ENCODE results near the gene INTS14. TPM values are rescaled to one million over a fixed set of nuclear protein-coding genes. Genes with fewer than 3 reads are reported as not detected.
A peak's percentile ranks its signal among the peaks of the same experiment; 100 is the strongest.

Gene INTS14
- total RNA-seq, 2 donors from 2014 or later, result 33.4 to 37.7 TPM

GRCh38 chr15:65561934-65562333, 49.0 kb downstream of the INTS14 start:
- no peak overlapping the region for H3K4me3 Mint-ChIP-seq
- H3K9me3 Mint-ChIP-seq, result peaks cover 35% of the 10 kb centered on the region
- WGBS, 2 experiments (ENCODE audit: insufficient coverage in 1 of 2, insufficient read length in 1 of 2), result 96 to 100% methylated on average over 2 to 6 of the region's 6 CpGs
- H3K36me3 Mint-ChIP-seq (ENCODE audit: low read depth), result peaks cover 94% of the 10 kb centered on the region
- no peak overlapping the region for H3K4me3 ChIP-seq (ENCODE audit: low read length)
- peak overlapping the region; percentile 64 for H3K27ac Mint-ChIP-seq
- H3K4me1 Mint-ChIP-seq, result peaks cover 12% of the 10 kb centered on the region
- TF ChIP-seq CTCF (conservative IDR thresholded peaks at IDR 0.05), result no peak
- DNase-seq, result no peak
- peaks cover 86% of the 10 kb centered on the region for H3K36me3 ChIP-seq (ENCODE audit: control insufficient read depth, insufficient read depth, low read length)
- H3K27me3 ChIP-seq (ENCODE audit: control insufficient read depth, insufficient read depth, low read length, poor library complexity, severe bottlenecking), result no peaks in the 10 kb centered on the region
- H3K9ac ChIP-seq (ENCODE audit: extremely low read depth, low read length, poor library complexity, severe bottlenecking), result no peak overlapping the region
- no peaks in the 10 kb centered on the region for H3K27me3 Mint-ChIP-seq (ENCODE audit: insufficient read depth)
- H3K4me1 ChIP-seq (ENCODE audit: control insufficient read depth, insufficient read depth, low read length), result peaks cover 5% of the 10 kb centered on the region
- no peak overlapping the region for H3K27ac ChIP-seq (ENCODE audit: low read depth, low read length)
- H3K9me3 ChIP-seq (ENCODE audit: control insufficient read depth, low read length), result peaks cover 38% of the 10 kb centered on the region

GRCh38 chr15:65559941-65560340, 51.0 kb downstream of the INTS14 start:
- Histone ChIP-seq H3K4me1 (ENCODE audit: control insufficient read depth, insufficient read depth, low read length) (peaks cover 5% of the 10 kb centered on the region), H3K27me3 (ENCODE audit: control insufficient read depth, insufficient read depth, low read length, poor library complexity, severe bottlenecking) (no peaks in the 10 kb centered on the region), H3K36me3 (ENCODE audit: control insufficient read depth, insufficient read depth, low read length) (peaks cover 85% of the 10 kb centered on the region), H3K9me3 (ENCODE audit: control insufficient read depth, low read length) (peaks cover 18% of the 10 kb centered on the region), H3K4me3 (ENCODE audit: low read length) (no peak overlapping the region), H3K9ac (ENCODE audit: extremely low read depth, low read length, poor library complexity, severe bottlenecking) (no peak overlapping the region), H3K27ac (ENCODE audit: low read depth, low read length) (no peak overlapping the region)
- Mint-ChIP-seq H3K27me3 (ENCODE audit: insufficient read depth) (no peaks in the 10 kb centered on the region), H3K9me3 (peaks cover 15% of the 10 kb centered on the region), H3K4me1 (peaks cover 12% of the 10 kb centered on the region), H3K36me3 (ENCODE audit: low read depth) (peaks cover 92% of the 10 kb centered on the region), H3K4me3 (no peak overlapping the region), H3K27ac (no peak overlapping the region)
- no peak for TF ChIP-seq CTCF (conservative IDR thresholded peaks at IDR 0.05)
- DNase-seq, result no peak

DNA sequence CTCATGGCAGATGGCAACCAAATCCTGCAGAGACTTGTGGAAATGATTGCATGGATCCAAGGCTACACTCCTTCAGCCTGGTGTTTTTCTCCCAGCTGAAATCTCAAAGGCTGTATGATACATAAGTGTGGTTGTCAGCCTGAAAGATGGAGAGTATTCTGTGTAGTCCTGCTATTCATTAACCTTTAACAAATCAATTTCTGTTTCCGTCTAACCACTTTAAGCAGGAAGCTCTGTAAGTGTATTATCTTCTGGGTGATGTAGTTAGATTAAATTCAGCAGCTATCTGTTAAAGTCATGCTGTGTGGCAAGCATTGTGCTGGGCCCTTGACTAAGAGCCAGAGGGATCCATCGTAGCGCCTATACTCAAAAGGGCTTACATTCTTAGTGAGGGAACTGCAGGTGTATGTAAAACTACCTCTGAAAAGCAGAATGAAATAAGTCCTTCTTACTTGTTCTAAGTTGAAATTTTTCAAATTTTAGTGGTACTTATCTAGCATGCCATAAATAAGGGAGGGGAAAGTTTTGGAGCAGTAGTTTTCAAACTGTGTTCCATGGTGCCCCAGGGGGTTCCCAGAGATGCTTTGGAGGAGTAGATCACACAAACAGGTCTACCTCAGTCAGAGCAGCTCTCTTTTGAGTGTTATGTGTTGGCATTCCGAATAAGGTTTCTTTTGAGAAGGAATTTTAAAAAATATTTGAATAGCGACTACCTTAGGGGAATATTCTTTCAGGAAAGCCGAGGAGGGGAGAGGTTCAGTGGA, 51.8 kb downstream of the INTS14 start:
- Mint-ChIP-seq H3K9me3 (peaks cover 7% of the 10 kb centered on the region), H3K27ac (peak overlapping the region; percentile 58), H3K4me1 (peaks cover 12% of the 10 kb centered on the region), H3K27me3 (ENCODE audit: insufficient read depth) (no peaks in the 10 kb centered on the region), H3K36me3 (ENCODE audit: low read depth) (peaks cover 90% of the 10 kb centered on the region), H3K4me3 (no peak overlapping the region)
- no peak for DNase-seq
- 82 to 100% methylated on average over 6 of the region's 6 CpGs for WGBS, 2 experiments (ENCODE audit: insufficient coverage in 1 of 2, insufficient read length in 1 of 2)
- H3K27ac ChIP-seq (ENCODE audit: low read depth, low read length), result no peak overlapping the region
- peaks cover 10% of the 10 kb centered on the region for H3K9me3 ChIP-seq (ENCODE audit: control insufficient read depth, low read length)
- TF ChIP-seq CTCF (conservative IDR thresholded peaks at IDR 0.05), result no peak
- peaks cover 83% of the 10 kb centered on the region for H3K36me3 ChIP-seq (ENCODE audit: control insufficient read depth, insufficient read depth, low read length)
- H3K9ac ChIP-seq (ENCODE audit: extremely low read depth, low read length, poor library complexity, severe bottlenecking), result no peak overlapping the region
- no peak overlapping the region for H3K4me3 ChIP-seq (ENCODE audit: low read length)
- H3K27me3 ChIP-seq (ENCODE audit: control insufficient read depth, insufficient read depth, low read length, poor library complexity, severe bottlenecking), result no peaks in the 10 kb centered on the region
- peaks cover 5% of the 10 kb centered on the region for H3K4me1 ChIP-seq (ENCODE audit: control insufficient read depth, insufficient read depth, low read length)

Measured in endodermal cell (in vitro differentiated cells).